HG02938 (cell line): Measurements from ENCODE around the gene RAPGEF3.

Experiments used
- ATAC-seq: cut with Tn5 transposase; IDR thresholded peaks from one replicate; pipeline ENCODE4 v1.9.1; 2021; ENCODE audit warnings: mild to moderate bottlenecking, moderate library complexity; ENCODE audit not compliant: unreplicated experiment

RAPGEF3 gene

DNA sequence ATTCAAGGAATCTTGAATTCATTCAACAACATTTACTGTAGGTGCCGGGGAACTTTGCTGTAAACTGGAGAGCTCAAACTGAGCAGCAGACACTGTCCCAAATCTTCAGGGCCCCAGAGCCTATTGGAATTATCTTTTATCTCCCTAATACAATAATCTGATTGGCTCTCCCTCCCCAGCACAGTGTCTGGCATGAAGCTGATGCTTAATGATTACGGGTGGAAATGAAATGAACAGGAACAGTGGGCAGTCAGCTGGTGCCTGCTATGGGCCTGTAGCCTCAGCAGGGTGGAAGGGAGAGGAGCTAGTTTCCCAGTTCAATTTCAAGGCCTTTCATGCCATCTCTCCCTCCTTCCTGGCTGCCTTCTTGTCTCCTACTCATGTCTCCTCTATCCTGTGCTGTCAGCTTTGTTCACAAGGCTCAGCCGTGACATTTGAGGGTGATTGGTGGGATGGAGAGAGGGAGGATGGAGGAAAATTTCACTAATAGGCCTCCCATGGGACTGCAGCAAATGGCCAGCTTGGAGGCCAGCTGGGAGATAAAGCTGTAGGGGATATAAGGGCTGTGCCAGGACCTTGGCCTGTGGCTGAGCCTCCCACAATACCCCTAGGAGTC is 4.3 kb upstream of the RAPGEF3 start:
- ATAC-seq, result no peak

DNA sequence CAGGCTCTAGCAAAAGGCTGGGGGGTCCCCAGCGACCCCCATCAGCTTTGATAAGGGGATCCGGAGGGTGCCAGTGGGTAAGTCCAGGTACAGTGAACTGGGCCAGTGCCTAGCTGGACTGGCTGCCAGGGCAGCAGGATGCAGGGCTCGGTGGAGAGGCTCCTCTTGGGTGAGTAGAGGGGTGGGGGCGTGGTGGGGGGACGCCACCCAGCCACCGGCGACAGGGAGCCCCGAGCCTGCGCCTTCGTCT is 171 bp downstream of the RAPGEF3 start:
- ATAC-seq, result no peak

DNA sequence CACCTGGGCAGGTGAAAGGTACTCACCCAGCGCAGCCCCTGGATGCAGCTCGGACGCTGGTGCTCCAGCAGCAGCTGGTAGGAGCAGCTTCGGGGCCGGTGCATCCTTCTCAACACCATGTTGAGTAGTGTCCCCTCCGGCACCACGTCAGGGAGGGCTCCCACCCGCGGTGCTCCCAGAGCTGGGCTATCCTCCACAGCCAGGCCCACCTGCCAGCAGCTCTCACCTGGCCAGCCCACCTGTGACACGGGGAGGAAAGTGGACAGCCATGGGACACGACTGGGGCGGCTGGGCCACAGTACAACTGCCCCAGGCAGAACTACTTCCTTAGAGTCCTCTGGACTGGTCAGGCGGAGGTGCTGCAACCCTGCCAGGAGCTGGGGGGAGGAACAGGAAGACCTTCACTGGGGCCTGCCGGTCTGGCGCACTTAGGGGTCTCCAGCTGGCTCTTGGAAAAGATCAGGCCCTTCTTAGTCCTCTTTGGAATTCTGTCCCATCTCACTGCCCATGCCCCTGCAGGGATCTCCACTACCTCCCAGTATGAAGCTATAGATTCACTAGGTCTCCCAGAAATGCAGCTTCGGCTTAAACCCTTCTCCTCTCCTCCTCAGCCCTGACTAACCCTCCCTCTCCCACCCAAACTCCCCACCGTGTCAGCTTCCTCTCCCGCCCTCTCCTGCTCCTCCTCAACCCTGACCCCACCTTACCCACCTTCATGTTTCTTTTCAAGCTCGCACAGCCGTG is 668 bp downstream of the RAPGEF3 start:
- no peak for ATAC-seq

GRCh38 chr12:47757364-47757839 is 1.3 kb downstream of the RAPGEF3 start:
- ATAC-seq, result no peak

- peak; percentile 62 for ATAC-seq
Measured at GRCh38 chr12:47755655-47756562, 2.8 kb downstream of the RAPGEF3 start.

DNA sequence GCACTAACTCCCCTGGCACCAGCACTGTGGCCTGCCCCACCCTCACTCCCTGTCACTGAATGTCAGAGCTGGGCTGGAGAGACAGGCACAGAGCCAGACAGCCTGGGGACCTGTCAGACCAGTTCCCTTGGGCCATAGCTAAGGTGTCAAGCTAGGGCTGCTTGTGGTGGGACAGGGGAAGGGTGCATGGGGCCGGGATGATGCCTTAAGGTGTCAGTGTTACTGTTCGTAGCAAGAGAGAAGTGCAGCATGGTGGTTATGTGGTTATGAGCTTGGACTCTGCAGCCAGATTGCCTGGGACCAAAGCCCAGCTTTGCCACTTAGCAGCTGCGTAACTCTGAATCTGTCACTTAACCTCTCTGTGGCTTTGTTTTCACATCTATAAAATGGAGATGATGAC is 3.8 kb downstream of the RAPGEF3 start:
- ATAC-seq, result peak; percentile 12

- ATAC-seq, result no peak
Measured at GRCh38 chr12:47754126-47754525, 4.6 kb downstream of the RAPGEF3 start.

GRCh38 chr12:47753021-47754001 is 5.4 kb downstream of the RAPGEF3 start:
- no peak for ATAC-seq

DNA sequence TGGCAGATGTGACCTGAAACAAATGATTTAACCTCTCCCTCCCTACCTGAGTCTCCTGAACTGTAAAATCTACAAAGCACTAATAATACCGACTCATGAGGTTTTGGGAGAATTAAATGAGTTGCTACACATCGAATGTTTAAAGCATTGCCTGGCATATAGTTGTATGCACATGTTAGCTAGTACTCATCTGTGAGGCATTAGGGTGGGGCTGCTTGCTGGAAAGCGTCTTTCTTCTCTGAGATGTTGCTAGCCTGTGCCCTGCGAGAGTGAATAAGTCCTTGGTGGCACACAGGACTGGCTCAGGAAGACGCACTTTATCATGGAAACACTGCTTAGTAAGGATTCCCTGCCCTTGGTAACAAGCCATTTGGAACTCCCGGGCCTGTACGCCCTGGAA is 6.1 kb downstream of the RAPGEF3 start:
- no peak for ATAC-seq

- no peak for ATAC-seq
Measured at GRCh38 chr12:47752121-47752520, 6.6 kb downstream of the RAPGEF3 start.

- ATAC-seq, result no peak
Measured at GRCh38 chr12:47751561-47751960, 7.1 kb downstream of the RAPGEF3 start.

GRCh38 chr12:47750916-47751470 is 7.7 kb downstream of the RAPGEF3 start:
- ATAC-seq, result no peak

DNA sequence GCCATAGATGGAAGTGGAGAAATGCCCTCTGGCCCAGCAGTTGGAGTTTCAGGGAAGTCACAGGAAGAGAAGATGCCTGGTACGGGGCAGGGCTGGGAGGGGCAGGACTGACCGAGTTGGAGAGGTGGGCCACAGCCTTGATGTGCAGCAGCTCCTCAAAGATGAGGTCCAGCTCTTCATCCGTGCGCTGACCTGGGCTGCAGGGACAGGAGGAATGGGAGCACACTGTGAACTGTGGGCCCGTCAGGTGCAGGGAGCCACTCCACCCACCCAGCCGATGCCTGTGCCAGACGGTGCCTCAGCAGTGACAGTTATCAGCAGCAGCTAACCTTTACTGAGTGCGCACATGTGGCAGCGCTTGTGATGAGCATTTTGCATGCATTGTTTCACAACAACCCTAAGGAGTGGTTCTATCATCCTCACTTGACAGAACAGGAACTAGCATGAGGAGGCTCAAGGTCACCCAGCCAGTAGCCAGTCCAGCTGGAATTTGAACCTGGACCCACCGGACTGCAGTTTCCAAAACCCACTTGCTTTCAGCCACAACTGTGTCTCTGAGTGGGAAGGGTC is 8.4 kb downstream of the RAPGEF3 start:
- ATAC-seq, result no peak

GRCh38 chr12:47748899-47749298 is 9.8 kb downstream of the RAPGEF3 start:
- ATAC-seq, result no peak

- ATAC-seq, result no peak
Measured at GRCh38 chr12:47748507-47748828, 10.2 kb downstream of the RAPGEF3 start.

- no peak for ATAC-seq
Measured at GRCh38 chr12:47747596-47748506, 10.8 kb downstream of the RAPGEF3 start.

- no peak for ATAC-seq
Measured at GRCh38 chr12:47747126-47747525, 11.6 kb downstream of the RAPGEF3 start.

- ATAC-seq, result no peak
Measured at GRCh38 chr12:47746523-47746922, 12.2 kb downstream of the RAPGEF3 start.

GRCh38 chr12:47746073-47746472 is 12.6 kb downstream of the RAPGEF3 start:
- ATAC-seq, result no peak
